A673 (cell line): Measurements from ENCODE around the gene PASK.

Experiments
- CTCF ChIP-seq: fragments of 300-800, 200-600 bp; sonication (generic); conservative IDR thresholded peaks from 2 replicates; pipeline ENCODE4 v1.5.1; 2017; ENCODE audit warnings: low read depth, mild to moderate bottlenecking, antibody characterized with exemption, low read length, moderate library complexity, mixed read lengths
- EZH2 ChIP-seq: fragments of 200-600 bp; sonication (generic); IDR thresholded peaks from 2 replicates; pipeline ENCODE4 v1.6.1; 2017; ENCODE audit warnings: borderline replicate concordance, low read depth, mild to moderate bottlenecking, mixed read lengths, antibody characterized with exemption, low read length; ENCODE audit not compliant: poor library complexity, severe bottlenecking

DNA sequence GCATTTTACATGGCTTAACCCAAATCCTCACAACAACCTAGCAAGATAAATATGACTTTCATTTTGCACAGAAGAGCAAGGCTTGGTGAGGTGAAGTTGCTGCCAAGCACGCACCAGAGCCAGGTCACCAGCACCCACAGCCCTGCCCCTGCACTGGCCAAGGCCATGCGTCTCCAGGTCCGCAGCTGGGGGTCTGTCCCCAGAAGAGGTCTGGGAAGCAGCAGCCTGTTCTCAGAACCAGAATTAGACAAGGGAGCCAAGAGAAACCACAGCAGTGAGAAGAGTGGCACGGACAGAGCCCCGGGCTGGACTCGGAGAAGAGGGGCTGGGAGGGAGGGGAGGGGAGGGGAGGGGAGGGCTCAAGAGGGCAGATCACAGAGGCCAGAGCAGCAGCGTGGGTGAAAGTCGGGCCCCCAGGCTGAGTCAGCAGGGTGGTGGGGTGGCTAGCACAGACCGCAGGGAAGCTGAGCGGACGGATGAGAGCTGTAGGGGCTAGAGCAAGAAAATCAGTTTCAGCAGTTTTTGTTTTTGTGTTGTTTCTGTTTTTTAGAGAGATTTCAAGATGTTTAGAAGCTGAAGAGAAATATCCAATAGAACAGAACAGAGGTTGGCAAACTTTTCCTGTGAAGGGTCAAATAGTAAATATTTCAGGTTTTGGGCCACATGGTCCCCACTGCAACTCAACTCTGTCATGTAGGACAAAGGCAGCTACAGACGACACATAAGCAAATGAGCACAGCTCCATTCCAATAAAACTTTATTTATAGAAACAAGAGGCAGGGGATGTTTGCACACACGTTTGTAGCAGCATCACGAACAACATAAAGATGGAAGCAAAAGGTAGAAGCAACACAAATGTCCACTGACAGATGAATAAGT, 39.8 kb downstream of the PASK start:
- TF ChIP-seq CTCF (no peak), EZH2 (no peak)
